Measurements from ENCODE around the gene SNX21.
A peak's percentile ranks its signal among the peaks of the same experiment; 100 is the strongest.
"Not testable (repeated sequence)": the region's sequence is repeated elsewhere in the genome, so short reads cannot be mapped to it uniquely, and the experiment has no call there.

SNX21 gene

GRCh38 chr20:45823949-45824835 is 9.4 kb upstream of the SNX21 start:
- no peak overlapping the region; the same call in 1 of the 2 replicates for H3K4me3 ChIP-seq (ENCODE audit: low read depth, low read length)
- peak; percentile 17 for TF ChIP-seq CTCF (IDR thresholded peaks at IDR 0.05; ENCODE audit: insufficient read depth, low read depth, low read length, missing control alignments)
- DNase-seq (ENCODE audit: low read depth), result peak; percentile 52

- no peak for DNase-seq (ENCODE audit: low read depth)
- H3K4me3 ChIP-seq (ENCODE audit: low read depth, low read length), result no peak overlapping the region
Observed at GRCh38 chr20:45826381-45827019, 7.1 kb upstream of the SNX21 start.

DNA sequence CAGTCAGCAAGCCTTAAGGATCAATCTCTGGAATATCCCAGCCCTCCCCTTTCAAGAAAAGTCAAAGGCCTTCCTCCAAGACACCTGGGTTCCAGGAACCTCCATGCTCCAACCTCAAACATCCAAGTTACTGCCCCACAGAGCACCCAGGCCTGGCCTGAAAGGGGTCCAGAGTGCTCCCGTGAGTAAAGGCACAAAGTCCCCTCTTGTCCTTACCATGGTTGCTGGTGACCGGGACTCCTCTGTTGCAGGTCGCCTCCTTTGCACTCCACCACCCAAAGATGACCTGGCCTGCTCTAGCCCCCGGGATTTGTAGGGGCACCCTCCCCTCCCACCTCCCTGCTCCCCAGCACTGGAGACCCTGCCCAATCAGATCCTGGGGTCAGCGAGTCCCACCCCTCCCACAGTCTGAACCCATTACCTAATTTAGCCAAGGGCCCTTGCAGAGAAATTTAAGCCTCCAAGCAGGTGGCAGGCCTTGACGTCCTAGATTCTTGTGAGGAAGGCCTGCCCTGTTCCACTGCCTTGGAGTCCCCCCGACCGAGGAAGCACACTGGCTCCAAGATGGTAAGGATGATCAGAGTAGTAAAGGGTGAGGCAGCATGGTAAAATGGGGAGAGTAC is 6.5 kb upstream of the SNX21 start, which contains the start of gene TNNC2:
Gene TNNC2, minus strand, starts transcription at position 283 of the 623 bp plus-strand sequence. Its CDS starts 64 bp downstream, at position 219.
- TF ChIP-seq CTCF (IDR thresholded peaks at IDR 0.05; ENCODE audit: insufficient read depth, low read depth, low read length, missing control alignments), result no peak
- H3K4me3 ChIP-seq (ENCODE audit: low read depth, low read length), result no peak within 1 kb of the TSS
- DNase-seq (ENCODE audit: low read depth), result no peak

More at GRCh38 chr20:45826381-45827019, 7.1 kb upstream of the SNX21 start:
- no peak for TF ChIP-seq CTCF (IDR thresholded peaks at IDR 0.05; ENCODE audit: insufficient read depth, low read depth, low read length, missing control alignments)

GRCh38 chr20:45827712-45828111 is 5.9 kb upstream of the SNX21 start:
- no peak for TF ChIP-seq CTCF (IDR thresholded peaks at IDR 0.05; ENCODE audit: insufficient read depth, low read depth, low read length, missing control alignments)
- H3K4me3 ChIP-seq (ENCODE audit: low read depth, low read length), result no peak overlapping the region
- DNase-seq (ENCODE audit: low read depth), result no peak

DNA sequence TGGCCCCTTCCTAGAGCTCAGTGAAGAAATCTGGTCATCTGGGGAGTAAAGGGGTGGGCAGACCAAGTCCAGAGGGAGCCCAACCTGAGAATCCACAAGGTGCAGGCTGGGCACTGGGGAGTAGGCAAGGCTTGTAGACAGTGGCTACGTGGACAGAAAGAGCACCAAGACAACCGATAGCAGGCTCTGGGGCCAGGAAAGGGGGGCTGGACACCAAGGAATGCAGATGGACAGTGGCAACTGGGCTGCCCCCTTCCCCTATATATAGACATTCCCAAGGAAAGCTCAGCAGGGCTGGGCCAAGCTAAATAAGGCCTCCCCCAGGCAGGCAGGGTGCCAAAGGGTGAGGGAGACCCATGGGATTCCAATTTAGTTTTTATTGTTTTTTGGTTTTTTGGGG is 5.0 kb upstream of the SNX21 start:
- no peak for TF ChIP-seq CTCF (IDR thresholded peaks at IDR 0.05; ENCODE audit: insufficient read depth, low read depth, low read length, missing control alignments)
- DNase-seq (ENCODE audit: low read depth), result no peak
- no peak overlapping the region for H3K4me3 ChIP-seq (ENCODE audit: low read depth, low read length)

DNA sequence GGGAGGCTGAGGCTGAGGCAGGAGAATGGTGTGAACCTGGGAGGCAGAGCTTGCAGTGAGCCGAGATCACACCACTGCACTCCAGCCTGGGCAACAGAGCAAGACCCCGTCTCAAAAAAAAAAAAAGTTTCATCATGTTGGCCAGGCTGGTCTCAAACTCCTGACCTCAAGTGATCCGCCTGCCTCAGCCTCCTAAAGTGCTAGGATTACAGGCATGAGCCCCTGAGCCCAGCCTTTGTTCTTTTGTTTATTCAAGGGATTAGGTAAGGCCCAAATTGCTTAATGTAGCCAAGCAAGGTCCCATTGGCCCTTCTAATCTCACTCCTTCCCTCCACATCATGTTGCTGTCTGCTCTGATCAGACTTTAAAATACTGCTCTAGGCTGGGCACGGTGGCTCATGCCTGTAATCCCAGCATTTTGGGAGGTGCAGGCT is 3.9 kb upstream of the SNX21 start:
- H3K4me3 ChIP-seq (ENCODE audit: low read depth, low read length); DNase-seq (ENCODE audit: low read depth): not testable (repeated sequence)

DNA sequence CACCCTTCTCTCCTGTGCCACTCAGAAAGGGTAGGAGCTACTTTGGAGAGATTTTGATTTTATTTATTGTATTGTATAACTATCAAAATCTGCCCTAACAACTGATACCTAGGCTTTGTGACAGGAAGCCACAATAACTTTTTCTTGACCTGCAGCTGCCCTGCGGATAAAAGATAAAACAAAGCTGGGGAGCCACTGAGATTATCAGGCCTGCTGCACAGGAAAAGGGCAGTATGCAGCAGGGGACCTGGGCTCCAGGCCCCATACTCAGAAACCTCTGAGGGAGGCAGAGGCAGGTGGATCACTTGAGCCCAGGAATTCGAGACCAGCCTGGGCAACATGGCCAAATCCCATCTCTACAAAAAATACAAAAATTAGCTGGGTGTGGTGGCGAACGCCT is 980 bp upstream of the SNX21 start:
- no peak overlapping the region for H3K4me3 ChIP-seq (ENCODE audit: low read depth, low read length)

More for the DNA sequence above, 980 bp upstream of the SNX21 start:
- TF ChIP-seq CTCF (IDR thresholded peaks at IDR 0.05; ENCODE audit: insufficient read depth, low read depth, low read length, missing control alignments), result no peak
- DNase-seq (ENCODE audit: low read depth), result no peak
